Osteoblast (primary cell): ENCODE data around the gene SEMA3F. TPM values are rescaled to one million over a fixed set of nuclear protein-coding genes. Genes with fewer than 3 reads are reported as not detected.
A peak's percentile ranks its signal among the peaks of the same experiment; 100 is the strongest.

Experiments used
- DNase-seq: peaks from one replicate; pipeline ENCODE4 v3.0.0; 2011; ENCODE audit warnings: low spot score, mixed read lengths; ENCODE audit not compliant: insufficient read length; ENCODE audit errors: missing footprints
- H2AFZ ChIP-seq: 2 replicates; pipeline ENCODE4 v1.6.0; 2011; ENCODE audit warnings: mild to moderate bottlenecking, low read length
- H3K27ac ChIP-seq: 2 replicates; pipeline ENCODE4 v1.5.1; 2011; ENCODE audit warnings: mild to moderate bottlenecking, low read depth, low read length, moderate library complexity
- H3K27me3 ChIP-seq: 2 replicates; pipeline ENCODE4 v1.6.0; 2012; ENCODE audit warnings: mild to moderate bottlenecking, control low read depth, inconsistent platforms, low read length, moderate library complexity; ENCODE audit not compliant: insufficient read depth
- H3K36me3 ChIP-seq: 2 replicates; pipeline ENCODE4 v1.5.1; 2011; ENCODE audit warnings: mild to moderate bottlenecking, low read length, control low read depth, moderate library complexity; ENCODE audit not compliant: insufficient read depth
- H3K4me1 ChIP-seq: 2 replicates; pipeline ENCODE4 v1.5.1; 2011; ENCODE audit warnings: mild to moderate bottlenecking, low read length, control low read depth, moderate library complexity; ENCODE audit not compliant: insufficient read depth
- H3K4me2 ChIP-seq: 2 replicates; pipeline ENCODE4 v1.6.0; 2011; ENCODE audit warnings: mild to moderate bottlenecking, low read length; ENCODE audit not compliant: insufficient read depth
- H3K4me3 ChIP-seq: fragments of 200-600 bp; sonication (generic); 3 replicates; pipeline ENCODE4 v1.5.1; 2012; ENCODE audit warnings: mild to moderate bottlenecking, low read length, inconsistent platforms; ENCODE audit not compliant: insufficient read depth
- H3K79me2 ChIP-seq: 2 replicates; pipeline ENCODE4 v1.6.0; 2012; ENCODE audit warnings: mild to moderate bottlenecking, low read length, control low read depth, inconsistent platforms; ENCODE audit not compliant: insufficient read depth
- H3K9me3 ChIP-seq: 2 replicates; pipeline ENCODE4 v1.5.1; 2011; ENCODE audit warnings: low read depth, low read length, control low read depth
- H4K20me1 ChIP-seq: 2 replicates; pipeline ENCODE4 v1.6.0; 2012; ENCODE audit warnings: mild to moderate bottlenecking, low read length, control low read depth; ENCODE audit not compliant: insufficient read depth
- CTCF ChIP-seq: IDR thresholded peaks from 2 replicates; pipeline ENCODE4 v1.5.1; 2011; ENCODE audit warnings: mild to moderate bottlenecking, low read depth, low read length, moderate library complexity; ENCODE audit errors: extremely low read depth
- total RNA-seq: library from RNA; depleted of rRNA; stranded (reverse); fragments of >200 nt; gene quantifications from 2 replicates; pipeline ENCODE4 v1.2.3, GENCODE V29; 2012

The SEMA3F gene
- total RNA-seq, 1 donor = 5.1 TPM

GRCh38 chr3:50203113-50203808 lies 48.1 kb downstream of the SEMA3F start:
- Histone ChIP-seq H4K20me1 (no peaks in the 10 kb centered on the region), H3K79me2 (no peaks in the 10 kb centered on the region), H3K4me2 (no peak overlapping the region), H3K27ac (no peak overlapping the region), H2AFZ (no peak overlapping the region), H3K27me3 (peaks cover 65% of the 10 kb centered on the region), H3K4me3 (no peak overlapping the region), H3K9me3 (no peaks in the 10 kb centered on the region), H3K4me1 (no peaks in the 10 kb centered on the region), H3K36me3 (no peaks in the 10 kb centered on the region)
- no peak for TF ChIP-seq CTCF
- DNase-seq = peak; percentile 92

GRCh38 chr3:50203809-50204803 lies 49.0 kb downstream of the SEMA3F start:
- Histone ChIP-seq H3K27me3 (peaks cover 67% of the 10 kb centered on the region), H3K27ac (no peak overlapping the region), H3K4me3 (no peak overlapping the region), H3K36me3 (no peaks in the 10 kb centered on the region), H2AFZ (no peak overlapping the region), H4K20me1 (no peaks in the 10 kb centered on the region), H3K4me1 (no peaks in the 10 kb centered on the region), H3K9me3 (no peaks in the 10 kb centered on the region), H3K79me2 (no peaks in the 10 kb centered on the region), H3K4me2 (no peak overlapping the region)
- peak; percentile 90 for DNase-seq
- no peak for TF ChIP-seq CTCF

- Histone ChIP-seq H3K36me3 (no peaks in the 10 kb centered on the region), H4K20me1 (no peaks in the 10 kb centered on the region), H3K27ac (no peak within 1 kb of the TSS), H3K9me3 (no peaks in the 10 kb centered on the region), H2AFZ (no peak within 1 kb of the TSS), H3K79me2 (no peaks in the 10 kb centered on the region), H3K4me3 (peak within 1 kb of the TSS; percentile 39), H3K4me1 (no peaks in the 10 kb centered on the region), H3K27me3 (peaks cover 67% of the 10 kb centered on the region), H3K4me2 (peak within 1 kb of the TSS; percentile 45)
- no peak for TF ChIP-seq CTCF
- DNase-seq = peak; percentile 89
Measured at GRCh38 chr3:50204804-50205412, 49.8 kb downstream of the SEMA3F start, which contains the start of gene SLC38A3. TSS of gene SLC38A3 (plus strand) at chr3:50205271. CDS start at chr3:50214200, 8,929 bp downstream.
